Measurements from ENCODE around the gene COMP. TPM values are rescaled to one million over a fixed set of nuclear protein-coding genes. Genes with fewer than 3 reads are reported as not detected.

COMP gene
- total RNA-seq, 3 donors from 2014 or later: 0.12 to 0.95 TPM; not detected in 1

DNA sequence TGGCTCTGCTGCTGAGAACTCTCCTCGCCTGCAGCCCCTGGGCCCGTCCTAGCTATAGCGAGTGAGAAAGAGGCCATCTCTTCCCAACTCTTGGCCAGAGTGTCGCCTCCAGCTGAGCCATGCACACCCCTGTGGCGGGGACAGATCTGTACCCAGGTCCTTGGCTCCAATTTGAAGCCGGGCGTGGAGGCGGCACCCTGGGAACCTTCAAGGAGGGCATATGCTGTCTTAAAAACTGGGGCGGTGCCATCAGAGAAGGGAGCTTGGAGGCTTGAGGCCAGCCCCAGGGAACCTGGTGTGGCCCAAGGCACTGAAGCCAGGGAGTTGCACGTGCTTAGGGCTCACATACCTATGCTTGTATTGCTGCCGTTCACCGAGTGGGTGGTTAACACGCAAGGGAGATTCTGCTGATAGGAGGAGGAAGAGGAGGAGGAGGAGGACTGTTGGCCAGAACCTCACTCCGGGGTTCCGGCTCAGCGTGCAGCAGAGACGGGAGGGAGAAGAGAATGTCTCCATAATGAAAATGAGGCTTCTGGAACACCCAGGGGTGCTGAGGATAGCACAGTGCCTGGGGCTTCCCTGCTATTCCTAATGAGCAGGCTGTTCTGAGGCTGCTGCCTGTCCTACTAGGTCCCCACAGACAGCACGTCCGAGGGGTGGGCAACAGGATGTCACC, 40.7 kb downstream of the COMP start:
- DNase-seq (no peak), ATAC-seq (no peak)
- no peaks in the 10 kb centered on the region for H3K4me1 ChIP-seq (ENCODE audit: low read depth)
- intact Hi-C loops (cut with DNase I, micrococcal nuclease): no loop called here
- H3K9me3 ChIP-seq: no peaks in the 10 kb centered on the region
- H3K36me3 ChIP-seq (ENCODE audit: low read depth): no peaks in the 10 kb centered on the region
- TF ChIP-seq, protein P1, sequence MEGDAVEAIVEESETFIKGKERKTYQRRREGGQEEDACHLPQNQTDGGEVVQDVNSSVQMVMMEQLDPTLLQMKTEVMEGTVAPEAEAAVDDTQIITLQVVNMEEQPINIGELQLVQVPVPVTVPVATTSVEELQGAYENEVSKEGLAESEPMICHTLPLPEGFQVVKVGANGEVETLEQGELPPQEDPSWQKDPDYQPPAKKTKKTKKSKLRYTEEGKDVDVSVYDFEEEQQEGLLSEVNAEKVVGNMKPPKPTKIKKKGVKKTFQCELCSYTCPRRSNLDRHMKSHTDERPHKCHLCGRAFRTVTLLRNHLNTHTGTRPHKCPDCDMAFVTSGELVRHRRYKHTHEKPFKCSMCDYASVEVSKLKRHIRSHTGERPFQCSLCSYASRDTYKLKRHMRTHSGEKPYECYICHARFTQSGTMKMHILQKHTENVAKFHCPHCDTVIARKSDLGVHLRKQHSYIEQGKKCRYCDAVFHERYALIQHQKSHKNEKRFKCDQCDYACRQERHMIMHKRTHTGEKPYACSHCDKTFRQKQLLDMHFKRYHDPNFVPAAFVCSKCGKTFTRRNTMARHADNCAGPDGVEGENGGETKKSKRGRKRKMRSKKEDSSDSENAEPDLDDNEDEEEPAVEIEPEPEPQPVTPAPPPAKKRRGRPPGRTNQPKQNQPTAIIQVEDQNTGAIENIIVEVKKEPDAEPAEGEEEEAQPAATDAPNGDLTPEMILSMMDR (IDR thresholded peaks at IDR 0.05): no peak
- H3K4me3 ChIP-seq: no peak overlapping the region

DNA sequence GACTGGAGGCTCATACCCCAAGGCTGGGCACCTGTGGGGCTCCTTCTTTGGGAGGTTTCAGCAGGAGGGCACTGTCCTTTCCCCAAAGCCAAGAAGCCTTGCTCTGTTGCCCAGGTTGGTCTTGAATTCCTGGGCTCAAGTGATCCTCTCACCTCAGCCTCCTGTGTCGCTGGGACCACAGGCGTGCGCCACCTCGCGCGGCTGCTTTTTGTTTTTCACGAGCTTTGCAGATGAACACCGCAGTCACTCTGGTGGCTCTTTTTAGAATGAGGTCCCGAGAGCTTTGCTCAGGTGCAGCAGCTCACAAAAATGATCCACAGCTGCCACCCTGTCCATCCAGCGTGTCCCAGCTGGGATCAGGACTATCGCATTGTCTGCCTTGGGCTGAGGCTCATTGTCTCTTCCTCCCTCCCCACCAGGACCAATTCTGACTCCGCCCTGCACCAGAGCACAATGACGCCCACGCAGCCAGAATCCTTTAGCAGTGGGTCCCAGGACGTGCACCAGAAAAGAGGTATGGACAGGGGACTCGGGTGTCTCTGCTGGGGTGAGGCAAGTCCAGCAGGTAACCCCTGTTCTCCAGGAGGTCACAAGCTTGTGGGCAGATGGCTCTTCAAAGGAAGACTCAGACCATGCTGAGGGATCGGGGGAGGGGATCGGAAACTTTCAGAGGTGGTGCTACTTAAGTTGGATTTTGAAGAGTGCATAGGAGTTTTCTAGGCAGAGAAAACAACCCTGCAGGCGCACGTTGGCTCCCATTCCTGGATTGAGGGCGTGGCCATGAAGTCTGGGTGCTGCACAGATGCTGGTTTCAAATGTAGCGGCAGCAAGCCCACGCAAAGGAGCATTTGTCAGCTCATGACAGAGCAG, 41.5 kb downstream of the COMP start:
- Histone ChIP-seq H3K4me1 (ENCODE audit: low read depth) (no peaks in the 10 kb centered on the region), H3K9me3 (no peaks in the 10 kb centered on the region), H3K4me3 (no peak overlapping the region), H3K36me3 (ENCODE audit: low read depth) (no peaks in the 10 kb centered on the region)
- DNase-seq (no peak), ATAC-seq (no peak)
- intact Hi-C loops (cut with DNase I, micrococcal nuclease): no loop called here
- TF ChIP-seq, protein P1 (IDR thresholded peaks at IDR 0.05): no peak

DNA sequence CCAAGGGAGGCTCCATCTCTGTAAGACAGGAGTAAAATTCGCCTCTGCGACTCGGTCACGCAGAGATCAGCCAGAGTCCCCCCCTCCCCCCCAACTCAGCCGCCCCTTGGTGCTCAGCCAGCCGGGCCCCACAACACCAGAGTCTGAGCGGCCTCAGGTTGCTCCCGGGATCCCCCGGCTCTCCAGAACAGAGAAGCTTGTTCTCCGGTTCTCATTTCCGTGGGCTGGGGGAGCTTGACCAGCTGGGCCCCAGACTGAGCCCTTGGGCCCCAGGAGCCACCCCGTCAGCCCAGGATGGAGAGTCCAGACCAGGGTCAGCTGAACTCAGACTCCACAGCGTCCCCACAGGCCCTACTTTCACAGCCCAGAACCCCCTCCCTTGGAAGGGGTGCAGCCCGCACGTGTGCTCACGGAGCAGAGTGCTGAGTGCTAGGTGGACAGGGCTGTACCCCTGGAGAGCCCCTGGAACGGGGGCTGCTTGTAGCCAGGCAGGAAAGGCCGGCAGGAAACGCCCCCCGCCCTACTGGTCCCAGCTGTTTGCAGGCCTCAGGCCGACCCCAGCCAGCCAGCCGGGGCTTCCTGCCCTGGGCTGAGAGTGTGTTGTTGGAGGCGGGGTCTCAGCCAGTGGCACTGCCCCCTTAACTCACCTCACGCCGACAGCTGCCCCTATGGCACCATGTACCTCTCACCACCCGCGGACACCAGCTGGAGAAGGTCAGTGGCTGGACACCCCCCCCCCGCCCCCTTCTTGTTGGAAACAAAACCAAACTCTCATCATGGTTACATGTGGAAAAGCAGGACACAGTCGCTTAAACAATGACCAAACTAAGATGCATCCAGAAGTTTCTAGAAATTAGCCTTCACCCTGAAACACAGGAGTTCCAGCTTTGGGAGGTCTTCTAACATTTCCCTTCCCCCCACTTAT, 44.4 kb downstream of the COMP start:
- intact Hi-C loops (cut with DNase I, micrococcal nuclease): no loop called here
- no peak overlapping the region for H3K4me3 ChIP-seq
- DNase-seq: peak in 1 of 3 donors; percentile 44
- no peak for ATAC-seq
- H3K36me3 ChIP-seq (ENCODE audit: low read depth): no peaks in the 10 kb centered on the region
- H3K4me1 ChIP-seq (ENCODE audit: low read depth): peaks cover 20% of the 10 kb centered on the region
- TF ChIP-seq, protein P1 (IDR thresholded peaks at IDR 0.05): no peak
- no peaks in the 10 kb centered on the region for H3K9me3 ChIP-seq

DNA sequence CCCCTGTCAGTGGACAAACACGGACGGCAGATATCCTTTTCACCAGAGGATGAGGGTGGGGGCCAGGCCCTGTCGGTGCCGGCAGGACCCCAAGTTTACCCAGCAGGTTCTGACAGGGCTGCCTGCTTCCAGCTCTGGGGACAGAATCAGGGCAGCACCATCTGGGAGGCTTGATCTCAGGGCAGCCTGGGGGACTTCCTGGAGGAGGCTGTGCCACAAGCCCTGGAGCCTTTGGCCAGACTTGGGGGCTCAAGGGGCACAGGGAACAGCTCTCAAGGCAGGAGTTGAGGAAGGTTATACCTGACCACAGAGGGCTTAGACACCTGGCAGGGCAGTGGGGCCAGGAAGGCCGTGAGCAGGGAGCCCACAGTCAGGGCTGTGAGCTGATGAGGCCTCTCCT, 45.2 kb downstream of the COMP start:
- Histone ChIP-seq H3K36me3 (ENCODE audit: low read depth) (no peaks in the 10 kb centered on the region), H3K4me1 (ENCODE audit: low read depth) (peaks cover 27% of the 10 kb centered on the region), H3K4me3 (no peak overlapping the region), H3K9me3 (no peaks in the 10 kb centered on the region)
- DNase-seq (no peak), ATAC-seq (no peak)
- TF ChIP-seq, protein P1 (IDR thresholded peaks at IDR 0.05): no peak
- intact Hi-C loops (cut with DNase I, micrococcal nuclease): no loop called here

DNA sequence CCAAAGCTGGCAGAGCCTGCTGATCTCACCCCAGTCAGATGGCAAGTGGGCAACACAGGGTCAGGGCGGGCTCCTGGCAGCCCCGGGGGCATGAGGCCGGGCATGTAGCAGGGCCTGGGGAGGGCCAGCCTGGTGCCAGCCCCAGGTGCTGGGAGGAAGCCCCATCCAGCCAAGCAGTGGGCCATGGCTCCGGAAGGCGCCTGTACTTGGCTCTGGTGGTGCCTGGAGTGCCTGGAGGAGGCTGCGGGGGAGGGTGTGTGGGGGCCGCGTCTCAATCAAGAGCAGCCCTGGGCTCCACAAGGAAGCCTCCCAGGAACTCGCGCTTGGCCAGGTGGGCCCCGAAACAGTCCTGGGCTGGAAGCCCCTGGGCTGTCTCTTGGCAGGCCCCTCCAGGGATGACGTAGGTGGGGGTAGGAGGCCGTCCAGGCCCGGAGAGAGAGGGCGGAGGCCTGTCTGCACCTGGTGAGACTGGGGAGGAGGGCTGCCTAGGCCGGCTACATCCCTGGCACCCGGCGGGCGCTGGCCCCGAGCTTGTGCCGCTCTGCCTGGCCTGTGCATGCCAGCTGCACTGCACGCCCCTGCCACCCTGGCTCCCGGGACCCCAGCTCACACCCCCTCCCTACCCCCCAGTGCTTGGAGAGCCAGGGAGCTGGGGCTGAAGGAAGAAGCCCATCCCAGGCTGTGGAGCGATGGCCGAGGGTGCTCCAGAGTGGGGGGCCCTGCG, 45.9 kb downstream of the COMP start:
- peaks cover 32% of the 10 kb centered on the region for H3K4me1 ChIP-seq (ENCODE audit: low read depth)
- ATAC-seq (no peak), DNase-seq (peak in 1 of 3 donors; percentile 45)

More for the DNA sequence above, 45.9 kb downstream of the COMP start:
- Histone ChIP-seq H3K4me3 (no peak overlapping the region), H3K9me3 (no peaks in the 10 kb centered on the region), H3K36me3 (ENCODE audit: low read depth) (no peaks in the 10 kb centered on the region)
- intact Hi-C loops (cut with DNase I, micrococcal nuclease): no loop called here
- TF ChIP-seq, protein P1 (IDR thresholded peaks at IDR 0.05): no peak

Data from mucosa of descending colon (tissue), 3 donors.